AML-193 (cell line): ENCODE results near the gene COBLL1.

ENCODE experiments used
- DNase-seq, 2 experiments: peaks; one replicate each; lab custom pipeline; 2025; lab: John Stamatoyannopoulos, UW

The COBLL1 gene

DNA sequence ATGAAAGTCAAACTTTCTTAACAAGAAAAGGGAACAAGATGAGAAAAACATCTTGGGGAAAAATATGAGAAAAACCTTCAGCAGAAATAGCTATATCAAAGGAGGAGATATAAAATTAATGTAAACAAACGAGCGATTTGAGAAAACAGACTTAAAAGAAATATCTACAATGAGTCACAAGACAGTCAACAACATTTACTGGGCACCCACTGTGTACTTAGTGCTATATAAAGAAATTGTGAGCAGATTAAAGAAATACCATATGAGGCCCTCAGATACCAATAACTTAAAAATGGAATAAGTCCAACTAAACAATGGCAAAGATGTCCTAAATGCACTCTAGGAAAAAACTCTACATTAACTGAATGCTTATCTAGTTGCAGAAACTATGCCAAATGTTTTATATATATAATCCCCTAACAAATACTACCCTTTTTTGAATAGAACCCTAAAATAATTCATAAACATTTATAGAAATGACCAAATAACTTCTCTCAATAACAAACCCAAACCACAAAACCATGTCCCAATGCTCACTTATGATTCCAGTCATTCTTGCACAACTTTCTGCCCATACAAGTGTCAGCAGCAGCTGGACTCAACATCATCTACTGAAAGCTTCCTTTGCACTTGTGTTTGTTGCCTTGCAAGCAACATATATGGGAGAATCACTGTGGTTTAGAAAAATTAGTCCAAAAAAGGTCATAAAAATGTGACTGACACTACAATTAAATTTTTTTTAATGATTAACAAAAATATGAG, 83.5 kb downstream of the COBLL1 start:
- DNase-seq, result peak; percentile 82 to 88

DNA sequence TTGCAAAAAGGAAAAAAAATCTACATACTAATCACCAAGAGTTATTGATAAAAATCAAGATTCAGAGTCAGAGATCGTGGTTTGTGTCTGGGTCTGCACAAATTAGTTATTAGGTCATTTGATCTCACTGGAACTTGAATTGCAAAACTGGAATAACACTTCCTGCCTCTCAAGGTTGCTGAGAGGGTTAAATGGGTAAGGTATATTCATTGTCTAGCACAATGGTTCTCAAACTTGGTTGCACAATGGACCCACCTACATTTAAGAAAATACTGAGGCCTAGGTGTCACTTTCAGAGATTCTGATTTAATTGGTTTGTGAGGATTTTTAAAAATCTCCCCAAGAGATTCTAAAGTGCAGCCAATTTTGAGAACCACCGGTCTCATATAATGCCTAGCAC, 84.8 kb downstream of the COBLL1 start:
- no peak for DNase-seq

DNA sequence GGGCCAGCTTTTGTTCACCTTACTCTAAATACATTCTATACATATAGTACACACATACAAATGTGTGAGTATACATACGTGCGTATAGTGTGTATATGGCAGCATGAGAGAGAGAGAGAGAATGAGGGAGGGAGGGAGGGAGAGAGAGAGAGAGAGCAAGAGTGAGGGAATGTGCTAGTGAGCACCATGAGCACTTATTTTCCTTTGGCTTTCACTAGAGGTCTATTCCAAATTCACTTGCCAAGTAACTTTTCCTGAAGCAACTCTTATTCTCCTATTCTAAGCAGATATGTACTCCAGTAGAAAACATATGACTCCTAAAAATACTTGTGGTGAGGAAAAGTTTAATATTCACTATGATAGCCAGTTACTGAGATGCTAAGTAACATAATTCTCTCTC, 85.7 kb downstream of the COBLL1 start:
- DNase-seq, result no peak

DNA sequence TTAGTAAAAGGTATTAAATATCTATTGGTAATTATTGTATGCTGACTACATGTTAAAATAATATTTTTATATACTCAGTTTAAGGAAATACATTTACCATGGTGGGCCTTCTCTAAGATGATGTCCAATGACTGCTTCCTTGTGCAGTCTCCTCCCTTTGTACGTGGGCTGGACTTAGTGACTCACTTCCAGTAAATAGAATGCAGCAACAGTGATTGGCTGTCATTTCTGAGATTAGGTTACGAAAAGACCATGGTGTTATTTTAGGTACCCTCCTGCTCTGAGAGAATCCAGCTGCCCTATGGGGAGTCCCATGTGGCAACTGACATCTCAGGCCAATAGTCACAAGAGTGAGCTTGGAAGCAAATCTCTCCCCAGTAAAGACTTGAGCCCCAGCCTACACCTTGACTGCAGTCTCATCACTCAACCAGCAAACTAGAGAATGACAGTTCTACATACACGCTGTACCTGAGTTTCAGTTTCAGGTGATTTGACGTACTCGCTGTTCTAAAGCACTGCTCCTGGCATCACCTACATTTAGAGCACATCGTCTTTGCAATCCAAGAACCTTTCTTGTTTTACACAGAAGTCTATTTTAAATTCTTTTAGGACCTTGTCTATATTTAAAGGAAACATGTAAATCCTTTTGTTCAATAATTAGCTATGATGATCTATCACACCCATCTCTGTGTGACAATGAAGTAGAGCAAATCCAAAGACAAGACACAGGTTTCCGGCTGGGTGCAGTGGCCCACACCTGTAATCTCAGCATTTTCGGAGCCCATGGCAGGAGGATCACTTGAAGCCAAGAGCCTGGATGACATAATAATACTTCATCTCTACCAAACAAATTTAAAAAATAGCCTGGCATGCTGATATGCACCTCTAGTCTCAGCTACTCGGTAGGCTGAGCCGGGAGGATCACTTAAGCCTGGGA, 87.2 kb downstream of the COBLL1 start:
- no peak for DNase-seq

DNA sequence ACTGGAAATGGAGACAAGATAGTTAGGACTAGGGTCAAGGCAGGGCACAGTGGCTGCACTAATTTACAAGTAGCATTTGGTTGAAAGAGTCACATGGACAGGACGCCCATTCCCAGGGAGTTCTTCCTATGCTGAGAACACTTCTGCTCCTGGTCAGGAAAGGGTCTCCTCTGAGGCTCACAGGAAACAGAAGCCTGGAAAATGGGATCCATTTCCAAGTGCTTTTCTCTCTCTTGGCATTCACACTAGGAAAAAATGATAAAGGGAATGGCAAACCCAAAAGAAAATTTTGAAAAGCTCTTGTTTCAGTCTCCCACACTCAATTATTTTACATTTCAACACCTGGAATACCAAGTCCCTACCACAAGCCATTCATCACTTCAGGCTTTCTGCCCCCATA, 88.7 kb downstream of the COBLL1 start:
- DNase-seq, result no peak

DNA sequence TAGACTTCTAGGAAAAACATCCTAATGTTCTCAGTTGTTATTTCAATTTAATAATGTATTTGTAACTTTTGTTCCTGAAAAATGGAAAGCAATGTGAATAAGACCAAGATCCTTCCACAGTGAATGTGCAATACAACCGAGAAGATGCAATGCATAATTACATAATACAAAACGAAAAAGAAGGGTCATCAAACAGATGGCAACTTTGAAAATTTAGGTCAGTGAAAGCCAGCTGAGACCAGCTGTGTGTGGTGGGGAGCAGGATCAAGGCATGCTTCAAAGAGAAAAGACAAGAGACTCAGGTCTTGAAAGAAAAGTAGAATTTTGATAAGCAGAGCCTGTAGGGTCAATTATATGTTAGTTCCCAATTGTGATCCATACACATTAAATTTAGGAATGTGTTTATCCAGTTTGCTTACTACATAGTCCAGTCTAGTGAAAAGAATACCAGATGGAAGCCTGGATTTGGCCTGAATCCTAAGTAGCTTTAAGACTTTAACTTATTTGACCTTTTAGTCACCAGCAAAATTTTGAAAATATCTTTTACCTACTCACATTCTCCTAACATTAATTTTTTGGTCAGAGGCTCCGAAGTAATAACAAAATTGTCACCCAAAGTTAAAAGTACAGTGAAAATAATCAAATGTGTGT, 93.7 kb downstream of the COBLL1 start:
- no peak for DNase-seq

DNA sequence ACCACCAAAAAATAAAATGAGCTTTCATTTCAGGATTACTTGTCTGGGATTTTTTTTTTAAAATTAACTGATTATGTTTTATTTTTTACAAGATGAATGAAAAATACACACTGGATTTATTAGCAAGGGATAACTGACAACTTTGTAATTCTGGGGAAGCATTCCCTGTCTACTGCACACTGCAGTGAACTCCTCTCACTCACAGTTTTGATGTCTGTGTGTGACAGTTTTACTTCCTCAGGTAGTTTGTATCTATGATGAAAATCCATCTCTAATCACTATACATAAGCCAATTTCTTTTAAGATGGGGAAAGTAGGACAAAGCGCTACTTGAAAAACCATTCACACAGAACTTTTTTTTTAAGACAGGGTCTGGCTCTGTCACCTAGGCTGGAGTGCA, 94.5 kb downstream of the COBLL1 start:
- no peak for DNase-seq

DNA sequence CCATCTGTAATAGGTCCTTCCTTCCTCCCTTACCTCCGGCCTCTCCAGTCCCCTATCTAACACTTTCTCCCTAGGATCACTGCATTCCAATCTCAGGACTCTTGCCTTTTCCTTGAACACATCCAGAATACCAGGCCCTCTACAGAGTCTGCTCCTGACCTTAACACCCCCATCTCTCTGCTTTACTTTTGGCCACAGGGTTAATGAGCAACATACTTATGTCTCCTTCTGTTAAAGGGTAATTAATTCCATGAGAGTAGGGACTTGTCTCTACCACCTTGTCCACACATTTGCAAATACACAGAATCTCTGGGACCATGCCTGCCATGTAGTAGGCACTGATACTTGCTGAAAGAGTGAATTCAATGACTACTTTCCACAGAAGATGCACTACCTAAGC, 94.9 kb downstream of the COBLL1 start:
- no peak for DNase-seq

DNA sequence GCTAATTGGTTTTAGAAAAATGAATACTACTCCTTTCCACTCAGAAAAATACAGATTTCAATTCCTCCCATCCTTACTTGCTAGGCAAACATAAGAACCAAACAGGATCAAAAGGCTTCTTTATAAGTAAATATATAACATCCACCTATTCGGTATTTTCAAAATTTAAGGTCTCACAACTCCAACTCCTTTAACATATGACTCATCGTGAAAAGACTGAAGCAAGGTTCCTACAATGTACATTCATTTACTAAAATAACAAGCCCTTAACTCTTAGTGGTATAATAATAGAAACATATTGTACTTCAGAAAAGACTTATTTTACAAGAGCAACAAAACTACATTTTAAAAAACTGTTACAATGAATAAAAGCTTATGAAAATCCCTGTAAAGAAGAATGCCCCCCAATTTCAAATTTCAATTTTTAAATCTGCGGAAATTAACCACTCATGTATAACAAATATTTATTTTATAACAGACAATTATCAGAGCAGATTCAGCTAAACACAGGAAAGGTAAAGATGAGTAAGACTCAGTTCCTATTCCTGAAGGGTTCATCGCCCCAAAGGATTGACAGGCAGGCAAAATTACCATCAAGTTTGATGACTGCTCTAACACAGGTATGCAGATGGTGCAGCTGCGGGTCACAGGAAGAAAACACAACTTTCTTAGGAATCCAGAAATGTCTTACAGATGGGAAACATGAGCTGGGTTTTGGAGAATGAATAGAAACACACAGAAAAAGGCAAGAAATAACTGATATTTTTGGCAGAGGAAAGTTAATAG, 96.4 kb downstream of the COBLL1 start:
- DNase-seq, result no peak

DNA sequence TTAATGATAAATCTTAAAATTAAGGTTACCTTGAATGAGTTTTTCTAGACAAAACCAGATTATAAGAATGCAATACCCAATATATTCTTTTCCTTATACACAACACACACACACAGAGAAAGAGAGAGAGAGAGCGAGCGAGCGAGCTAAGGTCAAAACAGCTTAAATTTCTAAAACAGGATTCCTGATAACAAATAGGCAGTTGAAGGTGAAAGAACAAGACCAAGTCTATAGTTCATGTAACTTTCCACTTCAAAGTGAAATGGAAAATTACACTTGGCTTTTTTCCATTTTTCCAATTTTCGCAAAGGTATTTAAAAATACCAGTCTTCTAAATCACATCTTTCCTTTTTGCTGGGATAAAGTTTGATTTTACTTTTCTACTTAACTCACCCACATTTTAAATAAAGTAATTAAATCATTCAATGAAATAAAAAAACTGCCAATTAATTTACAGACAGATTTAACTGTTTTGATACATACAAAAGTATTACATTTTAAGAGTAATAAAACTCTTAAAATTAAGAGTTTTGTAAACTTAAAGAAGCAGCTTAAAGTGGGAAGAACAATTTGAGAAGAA, 98.8 kb downstream of the COBLL1 start:
- DNase-seq, result no peak

DNA sequence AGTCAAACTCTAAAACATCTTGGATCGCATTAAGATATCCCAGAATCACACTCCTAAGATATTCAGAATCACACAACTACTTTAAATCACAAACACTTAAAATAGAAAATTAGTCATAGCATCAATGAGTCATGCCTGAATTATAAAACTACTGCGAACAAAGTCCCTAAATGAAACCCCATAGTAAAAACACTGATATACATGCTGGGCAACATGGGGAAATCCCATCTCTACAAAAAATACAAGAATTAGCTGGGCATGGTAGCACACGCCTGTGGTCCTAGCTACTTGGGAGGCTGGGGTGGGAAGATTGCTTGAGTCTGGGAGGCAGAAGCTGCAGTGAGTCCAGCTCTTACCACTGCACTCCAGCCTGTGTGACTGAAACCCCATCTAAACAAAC, 101.7 kb downstream of the COBLL1 start:
- no peak for DNase-seq

DNA sequence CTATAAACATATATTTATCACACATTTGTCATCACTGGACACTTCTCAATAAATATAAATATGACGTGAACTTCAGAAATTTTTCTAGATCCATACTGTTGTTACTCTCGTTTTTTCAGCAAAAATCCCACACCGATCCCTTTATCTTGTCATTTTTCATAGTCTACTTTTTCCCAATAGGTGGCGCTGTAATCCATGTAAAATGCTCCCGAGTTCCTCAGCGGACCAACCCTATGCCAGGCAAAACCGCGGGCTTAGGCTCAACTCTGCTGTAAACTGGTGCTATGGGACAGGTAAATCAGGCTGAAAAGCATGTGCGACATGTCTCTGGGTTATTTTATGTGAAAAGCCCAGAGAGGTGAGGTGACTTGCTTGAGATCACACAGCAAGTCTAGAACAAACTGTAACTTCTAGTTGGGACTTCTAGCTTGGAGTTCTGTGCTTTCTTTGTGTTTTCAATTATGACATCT, 104.0 kb downstream of the COBLL1 start:
- DNase-seq, result peak; percentile 54 to 72

DNA sequence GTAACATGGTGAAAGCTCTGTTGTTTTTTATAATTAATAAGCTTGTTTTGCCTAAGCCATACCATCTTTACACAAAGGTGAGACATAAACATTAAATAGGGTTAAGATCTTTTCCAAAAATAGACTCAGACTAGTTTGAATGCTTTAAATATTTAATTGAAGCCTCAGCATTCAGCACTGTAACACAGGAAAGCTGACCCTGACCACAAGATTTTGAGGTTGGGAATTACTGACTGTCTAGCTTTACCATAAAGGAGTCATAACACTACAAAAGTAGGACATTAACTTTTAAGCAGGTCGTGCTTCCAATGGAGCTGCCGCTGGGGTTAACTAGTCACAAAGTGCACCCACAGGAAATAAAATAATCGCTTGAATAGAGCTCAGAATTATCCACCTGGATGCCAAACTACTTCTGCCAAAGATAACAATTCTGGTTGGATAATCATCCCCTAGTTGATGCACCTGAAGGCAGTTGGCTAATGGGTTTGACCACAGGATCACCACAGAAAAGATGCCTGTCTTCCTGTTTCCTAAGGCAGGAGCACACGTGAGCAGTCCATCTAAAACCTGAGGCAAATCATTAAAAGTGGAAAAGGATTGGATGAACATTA, 106.2 kb downstream of the COBLL1 start:
- DNase-seq, result no peak

DNA sequence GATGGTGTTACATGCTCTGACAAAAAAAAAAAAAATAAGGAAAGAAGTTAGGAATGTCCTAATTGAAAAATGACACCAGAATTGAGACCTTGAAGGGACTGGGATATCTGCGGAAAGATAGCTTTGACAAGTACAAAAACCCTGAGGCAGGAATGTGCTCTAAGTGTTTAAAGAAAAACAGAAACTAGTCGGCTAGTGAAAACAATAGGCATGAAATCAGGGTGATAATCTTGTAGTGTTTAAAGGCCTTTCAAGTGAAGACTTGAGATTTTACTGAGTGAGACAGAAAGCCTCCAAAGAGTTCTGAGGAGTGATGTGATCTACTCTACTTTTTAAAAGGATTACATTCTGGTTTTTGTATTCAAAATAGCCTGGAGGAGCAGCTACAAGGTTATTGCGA, 107.4 kb downstream of the COBLL1 start:
- no peak for DNase-seq

DNA sequence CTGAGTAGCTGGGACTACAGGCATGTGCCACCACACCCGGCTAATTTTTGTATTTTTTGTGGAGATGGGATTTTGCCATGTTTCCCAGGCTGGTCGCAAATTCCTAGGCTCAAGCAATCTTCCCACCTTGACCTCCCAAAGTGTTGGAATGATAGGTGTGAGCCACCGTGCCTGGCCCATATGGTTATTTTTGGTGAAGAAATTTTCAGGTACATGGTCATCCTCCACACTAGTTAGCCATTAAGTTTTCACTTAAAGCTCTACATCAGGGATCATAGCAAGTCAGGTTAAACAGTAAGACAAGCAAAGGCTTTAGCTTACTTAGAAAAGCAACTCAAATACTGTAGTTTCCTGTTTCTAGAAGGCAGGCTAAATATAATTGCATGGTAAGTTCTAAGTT, 116.1 kb downstream of the COBLL1 start:
- DNase-seq, result no peak

DNA sequence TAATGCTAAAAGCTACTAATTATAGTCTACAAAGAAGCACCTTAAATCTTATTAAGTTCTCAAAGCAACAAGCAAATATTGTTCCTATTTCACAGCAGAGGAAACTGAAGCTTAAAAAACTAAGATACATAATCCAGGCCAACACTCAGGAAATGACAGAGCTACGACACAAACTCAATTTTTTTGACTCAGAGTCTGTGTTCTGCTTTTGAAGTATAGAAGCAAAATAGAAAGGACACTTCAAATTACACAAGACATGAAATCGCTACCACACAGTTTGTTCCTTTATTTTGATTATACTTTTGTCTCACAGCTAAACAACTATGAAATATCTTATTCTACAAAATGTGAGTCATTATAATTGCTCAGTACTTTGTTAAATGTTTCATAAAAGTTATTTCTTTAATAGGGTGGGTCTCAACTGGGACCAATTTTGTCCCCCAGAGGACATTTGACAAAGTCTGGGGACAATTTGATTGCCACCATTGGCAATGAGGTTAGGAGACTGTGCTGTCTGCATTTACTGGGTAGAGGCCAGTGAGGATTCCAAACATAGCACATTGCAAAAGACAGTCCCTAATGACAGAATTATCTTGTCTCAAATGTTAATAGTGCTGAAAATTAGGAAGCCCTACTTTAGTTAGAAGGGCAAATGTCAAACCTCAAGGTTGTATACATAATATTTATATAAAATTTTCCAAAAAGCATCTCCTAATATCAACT, 118.8 kb downstream of the COBLL1 start:
- peak; percentile 83 to 84 for DNase-seq

DNA sequence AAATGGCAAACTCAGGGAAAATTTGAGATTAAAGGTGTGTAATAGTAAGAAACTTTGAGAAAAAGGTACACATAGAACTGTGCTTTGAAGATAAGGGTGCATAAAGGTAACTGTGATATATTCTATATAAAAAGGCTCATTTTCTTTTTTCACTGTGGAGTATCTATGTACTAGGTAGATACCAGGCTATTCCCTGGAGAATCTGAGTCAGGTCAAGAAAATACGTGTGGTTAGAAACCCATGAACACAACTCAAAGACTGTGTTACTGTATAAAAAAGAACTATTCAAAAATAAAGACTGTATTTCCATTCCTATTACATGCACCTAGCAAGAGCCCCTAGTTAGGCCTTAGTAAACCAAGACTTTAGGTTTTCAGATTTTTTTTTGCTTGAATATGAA, 120.2 kb downstream of the COBLL1 start:
- DNase-seq, result no peak

DNA sequence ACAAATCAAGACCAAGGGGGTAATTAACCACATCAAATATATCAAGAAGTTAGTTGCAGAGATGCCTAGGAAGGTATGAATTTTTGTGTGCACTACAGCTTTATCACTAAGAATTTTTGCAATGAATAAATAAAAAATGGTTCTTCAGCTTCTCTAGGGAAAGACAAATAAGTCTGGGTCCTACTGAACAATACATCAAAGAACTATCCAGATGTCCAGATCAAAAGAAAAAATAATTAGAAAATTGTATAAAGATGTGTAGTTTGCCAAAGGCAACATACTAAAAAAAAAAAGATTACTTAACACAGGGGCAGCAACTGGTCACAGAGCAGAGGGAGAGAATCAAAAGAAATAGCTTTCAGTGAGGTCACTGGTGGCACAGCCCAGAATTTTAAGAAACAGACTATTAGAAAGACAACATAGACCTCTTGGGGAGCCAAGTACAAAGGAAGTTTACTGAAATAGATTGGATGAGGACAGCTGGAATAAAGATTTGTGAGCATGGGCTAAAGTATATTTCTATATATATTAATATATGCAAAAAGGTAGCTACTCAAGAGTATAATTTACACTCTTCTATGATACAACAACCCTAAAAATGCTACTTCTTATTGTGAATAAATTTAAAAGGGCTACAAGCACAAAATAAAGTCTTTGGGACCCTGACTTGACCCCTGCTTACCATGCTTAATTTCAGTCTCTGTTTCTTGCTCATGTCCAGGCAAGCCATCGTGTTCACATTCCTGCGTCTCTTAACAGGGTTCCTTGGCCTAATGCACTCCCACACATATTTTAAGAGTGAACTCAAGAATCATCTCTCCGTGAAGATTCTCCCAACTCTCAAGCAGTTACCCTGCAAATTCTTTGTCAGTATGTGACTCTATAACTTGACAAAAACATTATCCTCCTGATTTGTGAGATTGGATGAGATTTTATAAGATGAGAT, 121.4 kb downstream of the COBLL1 start:
- no peak for DNase-seq
